Body of pancreas (tissue), 4 donors: ENCODE results near the gene MCRS1. TPM values are rescaled to one million over a fixed set of nuclear protein-coding genes. Genes with fewer than 3 reads are reported as not detected.

Experiments
- ATAC-seq: fragments of 150-250 bp; one replicate; pipeline ENCODE4 v1.9.1; 2016
- DNase-seq, 4 donors: peaks; one replicate each; pipeline ENCODE4 v3.0.0-alpha.2; 2019
- H3K27ac ChIP-seq, 4 donors: fragments of 200-600 bp; sonication (generic); 1 replicate in 3 of 4; 2 replicates in 1 of 4; pipeline versions ENCODE4 v1.5.1 to v1.6.1; 2016 to 2019; ENCODE audit warnings: mild to moderate bottlenecking in 1 of 4, mixed read lengths in 1 of 4, moderate library complexity in 1 of 4
- H3K27me3 ChIP-seq, 2 donors: fragments of 200-600 bp; sonication (generic); one replicate each; pipeline ENCODE4 v1.6.0; 2016; ENCODE audit warnings: mild to moderate bottlenecking in 1 of 2
- H3K36me3 ChIP-seq, 2 donors: fragments of 200-600 bp; sonication (generic); replicated peaks in 1 of 2; 2 replicates each; pipeline ENCODE4 v1.5.1; 2016; ENCODE audit warnings: low read depth in 2 of 2; ENCODE audit not compliant: insufficient read depth in 1 of 2
- H3K4me1 ChIP-seq: fragments of 200-600 bp; sonication (generic); one replicate; pipeline ENCODE4 v1.6.0; 2016
- H3K4me3 ChIP-seq, 2 donors: fragments of 200-600 bp; sonication (generic); 1 replicate in 1 of 2; 2 replicates in 1 of 2; pipeline ENCODE4 v1.5.1; 2016 to 2019
- H3K9me3 ChIP-seq, 3 donors: fragments of 200-600 bp; sonication (generic); 1 replicate in 2 of 3; 2 replicates in 1 of 3; pipeline ENCODE4 v1.5.1; 2016
- POLR2A ChIP-seq, 3 donors: fragments of 450-650 bp; IDR thresholded peaks; one replicate each; pipeline ENCODE4 v1.6.1; 2016; ENCODE audit warnings: antibody characterized with exemption in 3 of 3, mild to moderate bottlenecking in 2 of 3
- WGBS, 2 donors: methylation state at CpG; one replicate each; pipeline ENCODE4 v1.1.5; 2017; 5-methylcytosine and 5-hydroxymethylcytosine counted together
- intact Hi-C: fragments of 100-400 bp; cut with DNase I; formaldehyde crosslinking; loops from one replicate; pipeline ENCODE4 v1.15.1; 2023
- total RNA-seq, 2 donors: library from RNA; depleted of rRNA; stranded (reverse); fragments of >200 nt; gene quantifications; one replicate each; pipeline ENCODE4 v1.1.0, GENCODE V29; 2016
- TF ChIP-seq, protein P1 (sequence below), 7 experiments: fragments of 450-650 bp in 4 of 7; fragments of 200-600 bp in 3 of 7; sonication (generic) in 3 of 7; IDR thresholded peaks; one replicate each; pipeline ENCODE4 v1.5.1; 2016 to 2019; ENCODE audit warnings: antibody characterized with exemption in 7 of 7

The MCRS1 gene
- total RNA-seq, 2 donors from 2014 or later: 34.2 to 49.8 TPM

DNA sequence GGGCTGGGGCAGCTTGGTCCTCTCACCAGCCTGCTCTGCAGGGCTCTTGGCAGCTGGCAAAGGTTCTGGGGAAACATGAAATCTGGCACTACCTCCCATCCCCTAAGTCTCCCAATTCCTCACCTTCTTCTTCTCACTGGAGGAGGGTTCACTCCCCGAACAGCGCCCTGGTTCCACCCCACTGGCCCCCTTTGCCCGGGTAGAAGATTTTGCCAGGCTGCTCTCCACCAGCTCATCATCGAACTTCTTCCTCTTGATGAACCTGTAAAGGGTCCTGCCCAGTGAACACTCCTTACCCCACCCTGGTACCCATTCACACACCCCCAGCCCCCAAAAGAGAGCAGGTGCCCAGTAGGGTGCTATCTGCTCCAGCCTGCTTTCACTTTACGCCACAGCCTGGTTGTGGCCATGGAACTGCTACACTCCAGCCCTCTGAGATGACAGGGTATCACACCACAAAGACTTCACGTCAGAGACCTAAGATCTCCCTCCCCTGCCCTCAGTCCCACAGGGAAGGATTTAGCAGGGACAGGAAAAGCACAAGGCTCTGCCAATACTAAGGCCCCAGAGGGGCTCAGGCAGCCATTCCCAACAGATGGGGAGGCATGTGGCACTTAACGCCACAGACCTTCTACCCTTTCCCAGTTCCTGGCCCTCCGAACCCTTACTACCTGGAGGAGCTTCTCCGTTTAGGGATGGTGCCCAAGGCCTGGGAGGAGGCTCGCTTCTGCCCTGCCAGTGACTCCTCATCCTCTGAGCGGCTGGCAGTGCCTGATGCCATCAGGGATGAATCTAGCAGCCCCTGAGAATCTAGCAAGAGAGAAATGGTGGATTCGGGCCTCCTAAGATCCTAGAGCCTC lies 2.3 kb downstream of the MCRS1 start:
- Histone ChIP-seq H3K36me3 (peaks cover 8 to 22% of the 10 kb centered on the region in 2 donors), H3K27me3 (no peaks in the 10 kb centered on the region), H3K4me1 (peaks cover 25% of the 10 kb centered on the region), H3K9me3 (no peaks in the 10 kb centered on the region), H3K27ac (no peak overlapping the region), H3K4me3 (no peak overlapping the region)
- intact Hi-C loops: no loop called here
- 87 to 94% methylated on average over 11 to 12 of the region's 12 CpGs for WGBS, 2 donors
- no peak for TF ChIP-seq POLR2A (IDR thresholded peaks at IDR 0.05)
- TF ChIP-seq, protein P1, sequence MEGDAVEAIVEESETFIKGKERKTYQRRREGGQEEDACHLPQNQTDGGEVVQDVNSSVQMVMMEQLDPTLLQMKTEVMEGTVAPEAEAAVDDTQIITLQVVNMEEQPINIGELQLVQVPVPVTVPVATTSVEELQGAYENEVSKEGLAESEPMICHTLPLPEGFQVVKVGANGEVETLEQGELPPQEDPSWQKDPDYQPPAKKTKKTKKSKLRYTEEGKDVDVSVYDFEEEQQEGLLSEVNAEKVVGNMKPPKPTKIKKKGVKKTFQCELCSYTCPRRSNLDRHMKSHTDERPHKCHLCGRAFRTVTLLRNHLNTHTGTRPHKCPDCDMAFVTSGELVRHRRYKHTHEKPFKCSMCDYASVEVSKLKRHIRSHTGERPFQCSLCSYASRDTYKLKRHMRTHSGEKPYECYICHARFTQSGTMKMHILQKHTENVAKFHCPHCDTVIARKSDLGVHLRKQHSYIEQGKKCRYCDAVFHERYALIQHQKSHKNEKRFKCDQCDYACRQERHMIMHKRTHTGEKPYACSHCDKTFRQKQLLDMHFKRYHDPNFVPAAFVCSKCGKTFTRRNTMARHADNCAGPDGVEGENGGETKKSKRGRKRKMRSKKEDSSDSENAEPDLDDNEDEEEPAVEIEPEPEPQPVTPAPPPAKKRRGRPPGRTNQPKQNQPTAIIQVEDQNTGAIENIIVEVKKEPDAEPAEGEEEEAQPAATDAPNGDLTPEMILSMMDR (IDR thresholded peaks at IDR 0.05): no peak
- no peak for DNase-seq
- no peak for ATAC-seq

- ATAC-seq: no peak
- H3K9me3 ChIP-seq: no peaks in the 10 kb centered on the region
- intact Hi-C loops: no loop called here
- H3K36me3 ChIP-seq: peaks cover 8 to 23% of the 10 kb centered on the region in 2 donors
- H3K27me3 ChIP-seq: no peaks in the 10 kb centered on the region
- H3K4me3 ChIP-seq: no peak overlapping the region
- WGBS, 2 donors: 80 to 84% methylated on average over 7 of the region's 8 CpGs
- no peak for DNase-seq
- no peak overlapping the region for H3K27ac ChIP-seq
- H3K4me1 ChIP-seq: peaks cover 25% of the 10 kb centered on the region
- no peak for TF ChIP-seq POLR2A (IDR thresholded peaks at IDR 0.05)
- TF ChIP-seq, protein P1 (IDR thresholded peaks at IDR 0.05): no peak
Observed at GRCh38 chr12:49564686-49565405, 3.1 kb downstream of the MCRS1 start.

- no peak overlapping the region for H3K27ac ChIP-seq
- WGBS, 2 donors: 80 to 94% methylated on average over 14 of the region's 14 CpGs
- intact Hi-C loops: no loop called here
- peaks cover 11 to 29% of the 10 kb centered on the region in 2 donors for H3K36me3 ChIP-seq
- DNase-seq: no peak
- H3K9me3 ChIP-seq: no peaks in the 10 kb centered on the region
- TF ChIP-seq, protein P1 (IDR thresholded peaks at IDR 0.05): no peak
- no peak for TF ChIP-seq POLR2A (IDR thresholded peaks at IDR 0.05)
- H3K27me3 ChIP-seq: no peaks in the 10 kb centered on the region
- H3K4me3 ChIP-seq: no peak overlapping the region
- no peak for ATAC-seq
- peaks cover 23% of the 10 kb centered on the region for H3K4me1 ChIP-seq
Observed at GRCh38 chr12:49563951-49564685, 3.8 kb downstream of the MCRS1 start.

DNA sequence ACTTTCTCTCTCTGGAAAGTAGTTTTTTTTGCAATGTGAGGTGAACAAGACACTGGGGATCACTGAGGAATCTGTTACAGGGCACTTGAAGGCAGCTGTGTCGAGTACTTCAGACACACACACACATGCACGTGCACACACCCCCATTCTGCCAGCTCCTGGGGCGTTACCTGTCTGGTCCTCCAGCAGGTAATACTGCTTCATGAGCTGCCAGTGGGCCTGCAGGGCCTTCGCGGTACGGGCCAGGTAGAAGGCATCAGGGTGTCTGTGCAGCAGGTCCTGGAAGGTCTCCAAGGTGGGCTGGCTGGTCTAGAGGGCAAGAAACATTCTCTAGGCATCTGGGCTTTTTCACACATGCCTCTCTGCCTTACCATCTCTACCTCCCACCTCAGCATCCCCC lies 5.1 kb downstream of the MCRS1 start:
- Histone ChIP-seq H3K27me3 (no peaks in the 10 kb centered on the region), H3K4me1 (peaks cover 17% of the 10 kb centered on the region), H3K27ac (no peak overlapping the region), H3K9me3 (no peaks in the 10 kb centered on the region), H3K4me3 (no peak overlapping the region), H3K36me3 (peaks cover 21 to 38% of the 10 kb centered on the region in 2 donors)
- intact Hi-C loops: no loop called here
- no peak for TF ChIP-seq POLR2A (IDR thresholded peaks at IDR 0.05)
- TF ChIP-seq, protein P1 (IDR thresholded peaks at IDR 0.05): no peak
- WGBS, 2 donors: 80 to 87% methylated on average over 4 to 6 of the region's 6 CpGs
- DNase-seq: no peak
- ATAC-seq: no peak
